Measurements from ENCODE around the gene A2ML1.

DNA sequence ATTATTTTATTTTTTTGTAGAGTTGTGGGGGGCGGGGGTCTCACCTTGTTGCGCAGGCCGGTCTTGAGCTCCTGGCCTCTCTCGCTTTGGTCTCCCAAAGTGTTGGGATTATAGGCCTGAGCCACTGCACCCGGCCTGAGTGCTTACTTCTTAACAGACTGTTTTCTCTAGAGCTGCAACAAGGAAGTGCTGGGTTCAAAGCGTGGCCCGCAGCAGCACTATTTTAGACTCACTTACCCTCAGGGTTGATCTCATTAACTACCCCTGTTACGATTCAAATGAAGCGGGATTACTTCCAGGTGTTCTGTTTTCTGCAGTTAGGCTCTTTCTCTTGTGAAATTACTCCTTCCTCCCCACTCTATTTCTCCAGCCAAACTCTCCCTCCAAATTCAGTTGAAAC lies 8.7 kb downstream of the A2ML1 start:
- TF ChIP-seq CTCF (IDR thresholded peaks at IDR 0.05; ENCODE audit: low read depth, low read length, poor library complexity, severe bottlenecking): no peak
- no peak for TF ChIP-seq EZH2phosphoT487 (IDR thresholded peaks at IDR 0.05; ENCODE audit: borderline replicate concordance, low read length)
